CD4-positive, CD25-positive, alpha-beta regulatory T cell (primary cell): Measurements from ENCODE around the gene ATXN1. TPM values are rescaled to one million over a fixed set of nuclear protein-coding genes. Genes with fewer than 3 reads are reported as not detected.
"Not testable (repeated sequence)": the region's sequence is repeated elsewhere in the genome, so short reads cannot be mapped to it uniquely, and the experiment has no call there.

Experiments
- ATAC-seq, 2 donors: fragments of 150-1000 bp; cut with Tn5 transposase; one replicate each; pipeline ENCODE4 v1.10.0; 2021; ENCODE audit warnings: low read depth in 2 of 2, moderate number of reproducible peaks in 2 of 2, moderate library complexity in 1 of 2
- DNase-seq, 3 donors: peaks; one replicate each; pipeline versions ENCODE4 v3.0.0 to v3.0.0-alpha.2; 2012 to 2022; ENCODE audit warnings: mixed read lengths in 1 of 3
- H3K27ac ChIP-seq: one replicate; pipeline ENCODE4 v1.7.0; 2013; ENCODE audit warnings: mild to moderate bottlenecking, low read length; ENCODE audit not compliant: insufficient read depth, poor library complexity, severe bottlenecking
- H3K27me3 ChIP-seq: one replicate; pipeline ENCODE4 v1.7.0; 2013; ENCODE audit warnings: low read length; ENCODE audit not compliant: control insufficient read depth, insufficient read depth
- H3K36me3 ChIP-seq: one replicate; pipeline ENCODE4 v1.7.0; 2013; ENCODE audit warnings: mild to moderate bottlenecking, low read length, moderate library complexity; ENCODE audit not compliant: control insufficient read depth, insufficient read depth
- H3K4me1 ChIP-seq: 2 replicates; pipeline ENCODE4 v1.7.0; 2013; ENCODE audit warnings: mild to moderate bottlenecking, low read length; ENCODE audit not compliant: insufficient read depth, control insufficient read depth, poor library complexity, severe bottlenecking
- H3K4me3 ChIP-seq: one replicate; pipeline ENCODE4 v1.7.0; 2013; ENCODE audit warnings: low read depth, mild to moderate bottlenecking, low read length, moderate library complexity
- H3K9me3 ChIP-seq, 2 experiments: 1 replicate in 1 of 2; 2 replicates in 1 of 2; pipeline ENCODE4 v1.7.0; 2013; ENCODE audit warnings: low read length in 2 of 2, mild to moderate bottlenecking in 1 of 2, moderate library complexity in 1 of 2; ENCODE audit not compliant: control insufficient read depth in 2 of 2
- H3K27ac Mint-ChIP-seq, 3 donors: one replicate each; pipeline ENCODE4 v1.8.0; 2020 to 2022; ENCODE audit warnings: mild to moderate bottlenecking in 3 of 3, mixed read lengths in 3 of 3, moderate library complexity in 2 of 3
- H3K27me3 Mint-ChIP-seq: one replicate; pipeline ENCODE4 v1.8.0; 2022; ENCODE audit warnings: mild to moderate bottlenecking, mixed read lengths
- H3K36me3 Mint-ChIP-seq: one replicate; pipeline ENCODE4 v1.8.0; 2020; ENCODE audit warnings: mixed read lengths
- H3K4me1 Mint-ChIP-seq, 4 donors: one replicate each; pipeline ENCODE4 v1.8.0; 2020 to 2022; ENCODE audit warnings: mixed read lengths in 4 of 4, mild to moderate bottlenecking in 1 of 4
- H3K4me3 Mint-ChIP-seq, 4 donors: one replicate each; pipeline ENCODE4 v1.8.0; 2020 to 2022; ENCODE audit warnings: mild to moderate bottlenecking in 4 of 4, mixed read lengths in 4 of 4, moderate library complexity in 3 of 4
- H3K9me3 Mint-ChIP-seq, 7 donors: one replicate each; pipeline ENCODE4 v1.8.0; 2020 to 2022; ENCODE audit warnings: mixed read lengths in 7 of 7, mild to moderate bottlenecking in 3 of 7, moderate library complexity in 2 of 7
- polyA plus RNA-seq, 4 donors: library from polyadenylated mRNA; unstranded; fragments of 300-500 nt; fragmentation: Illumina TruSeq; gene quantifications; one replicate each; pipeline ENCODE4 v1.2.3, GENCODE V29; 2021
- total RNA-seq: library from RNA; stranded (reverse); gene quantifications from one replicate; pipeline ENCODE4 v1.2.3, GENCODE V29; 2022

The ATXN1 gene
- total and polyA plus RNA-seq, 5 donors from 2014 or later: 15.8 to 191 (median 19.2) TPM

GRCh38 chr6:16712255-16712930, 48.9 kb downstream of the ATXN1 start:
- Mint-ChIP-seq H3K9me3 (peaks cover 0 to 2% (median 0%) of the 10 kb centered on the region in 7 donors), H3K27me3 (no peaks in the 10 kb centered on the region), H3K36me3 (peaks cover 4% of the 10 kb centered on the region), H3K4me1 (peaks cover 16 to 48% (median 45%) of the 10 kb centered on the region in 4 donors), H3K4me3 (peak overlapping the region; percentile 27 to 82 (median 56)), H3K27ac (peak overlapping the region; percentile 72 to 91 (median 91))
- H3K4me1 ChIP-seq: peaks cover 27% of the 10 kb centered on the region
- peak in 1 of 3 donors; percentile 69 for DNase-seq
- ATAC-seq: peak; percentile 75 to 80
- H3K27ac ChIP-seq: peak overlapping the region; percentile 77
- no peaks in the 10 kb centered on the region for H3K9me3 ChIP-seq
- no peaks in the 10 kb centered on the region for H3K27me3 ChIP-seq
- peaks cover 6% of the 10 kb centered on the region for H3K36me3 ChIP-seq
- peak overlapping the region; percentile 82 for H3K4me3 ChIP-seq

GRCh38 chr6:16711546-16712254, 49.6 kb downstream of the ATXN1 start:
- H3K27me3 ChIP-seq: no peaks in the 10 kb centered on the region
- Mint-ChIP-seq H3K27me3 (no peaks in the 10 kb centered on the region), H3K27ac (peak overlapping the region; percentile 59 to 91 (median 90)), H3K9me3 (peaks cover 0 to 2% (median 0%) of the 10 kb centered on the region in 7 donors), H3K36me3 (peaks cover 5% of the 10 kb centered on the region), H3K4me3 (peak overlapping the region; percentile 27 to 82 (median 64)), H3K4me1 (peaks cover 23 to 52% (median 48%) of the 10 kb centered on the region in 4 donors)
- peaks cover 30% of the 10 kb centered on the region for H3K4me1 ChIP-seq
- peaks cover under 1% of the 10 kb centered on the region for H3K36me3 ChIP-seq
- peak overlapping the region; percentile 82 for H3K4me3 ChIP-seq
- peak; percentile 21 to 27 for ATAC-seq
- DNase-seq: peak in 1 of 3 donors; percentile 41
- peak overlapping the region; percentile 77 for H3K27ac ChIP-seq
- H3K9me3 ChIP-seq: no peaks in the 10 kb centered on the region

- H3K4me1 ChIP-seq: peaks cover 31% of the 10 kb centered on the region
- Mint-ChIP-seq H3K27me3 (no peaks in the 10 kb centered on the region), H3K36me3 (peaks cover 3% of the 10 kb centered on the region)
These were observed 54.1 kb downstream of the ATXN1 start for GRCh38 chr6:16706911-16707783.

GRCh38 chr6:16706491-16706890, 54.8 kb downstream of the ATXN1 start:
- Mint-ChIP-seq H3K4me1 (peaks cover 39 to 62% (median 49%) of the 10 kb centered on the region in 4 donors), H3K4me3 (peak overlapping the region in 2 of 4 donors; percentile 38 to 50), H3K27ac (peak overlapping the region in 1 of 3 donors; percentile 60)
- H3K9me3 Mint-ChIP-seq, H3K27me3 Mint-ChIP-seq, H3K9me3 ChIP-seq, ATAC-seq, DNase-seq, H3K36me3 Mint-ChIP-seq, H3K27ac ChIP-seq, H3K4me3 ChIP-seq, H3K27me3 ChIP-seq, H3K36me3 ChIP-seq: not testable (repeated sequence)
- H3K4me1 ChIP-seq: peaks cover 24% of the 10 kb centered on the region

More at GRCh38 chr6:16706911-16707783, 54.1 kb downstream of the ATXN1 start:
- no peak for DNase-seq
- no peak for ATAC-seq
- peaks cover 0 to 2% (median 0%) of the 10 kb centered on the region in 7 donors for H3K9me3 Mint-ChIP-seq
- H3K4me1 Mint-ChIP-seq: peaks cover 39 to 67% (median 52%) of the 10 kb centered on the region in 4 donors
- Histone ChIP-seq H3K36me3 (no peaks in the 10 kb centered on the region), H3K9me3 (no peaks in the 10 kb centered on the region), H3K27ac (peak overlapping the region; percentile 39), H3K4me3 (peak overlapping the region; percentile 29), H3K27me3 (no peaks in the 10 kb centered on the region)
- peak overlapping the region in 2 of 4 donors; percentile 50 to 69 for H3K4me3 Mint-ChIP-seq
- peak overlapping the region in 2 of 3 donors; percentile 2 to 60 for H3K27ac Mint-ChIP-seq

GRCh38 chr6:16706029-16706428, 55.2 kb downstream of the ATXN1 start:
- peak overlapping the region in 2 of 3 donors; percentile 6 to 60 for H3K27ac Mint-ChIP-seq
- H3K36me3 Mint-ChIP-seq: peaks cover 3% of the 10 kb centered on the region
- no peaks in the 10 kb centered on the region for H3K36me3 ChIP-seq
- no peak overlapping the region for H3K4me3 ChIP-seq
- H3K27me3 Mint-ChIP-seq: no peaks in the 10 kb centered on the region
- H3K27me3 ChIP-seq: no peaks in the 10 kb centered on the region
- peaks cover 26% of the 10 kb centered on the region for H3K4me1 ChIP-seq
- no peak for DNase-seq
- peaks cover 0 to 2% (median 0%) of the 10 kb centered on the region in 7 donors for H3K9me3 Mint-ChIP-seq
- H3K27ac ChIP-seq: no peak overlapping the region
- H3K9me3 ChIP-seq: no peaks in the 10 kb centered on the region
- peaks cover 36 to 63% (median 51%) of the 10 kb centered on the region in 4 donors for H3K4me1 Mint-ChIP-seq
- H3K4me3 Mint-ChIP-seq: peak overlapping the region in 3 of 4 donors; percentile 8 to 59 (median 23)
- no peak for ATAC-seq

GRCh38 chr6:16705081-16705993, 55.9 kb downstream of the ATXN1 start:
- H3K9me3 Mint-ChIP-seq: peaks cover 0 to 2% (median 0%) of the 10 kb centered on the region in 7 donors
- no peak for ATAC-seq
- Histone ChIP-seq H3K9me3 (no peaks in the 10 kb centered on the region), H3K4me3 (peak overlapping the region; percentile 82), H3K4me1 (peaks cover 32% of the 10 kb centered on the region), H3K27ac (no peak overlapping the region), H3K27me3 (no peaks in the 10 kb centered on the region), H3K36me3 (no peaks in the 10 kb centered on the region)
- no peak for DNase-seq
- H3K4me1 Mint-ChIP-seq: peaks cover 39 to 67% (median 56%) of the 10 kb centered on the region in 4 donors
- H3K36me3 Mint-ChIP-seq: peaks cover 6% of the 10 kb centered on the region
- no peaks in the 10 kb centered on the region for H3K27me3 Mint-ChIP-seq
- peak overlapping the region in 2 of 3 donors; percentile 60 to 97 for H3K27ac Mint-ChIP-seq
- H3K4me3 Mint-ChIP-seq: peak overlapping the region; percentile 7 to 84 (median 44)
